GM12878 (cell line): ENCODE measurements around the gene CPNE5. TPM values are rescaled to one million over a fixed set of nuclear protein-coding genes. Genes with fewer than 3 reads are reported as not detected.

Experiments
- ATAC-seq: fragments of 200-7000 bp; cut with Tn5 transposase; 3 replicates; pipeline ENCODE4 v1.9.1; 2020; ENCODE audit warnings: mild to moderate bottlenecking, moderate library complexity
- BruUV-seq: library from RNA; stranded (reverse); fragments of 400-500 nt; replicated peaks from 2 replicates; lab custom pipeline; 2021; lab: Mats Ljungman, UMichigan
- CTCF ChIA-PET: fragments of 300-600 bp; sonication (Branson Sonifier 250); formaldehyde crosslinking; extraction: SDS; loops from one replicate; lab custom pipeline; 2021; ENCODE audit warnings: inconsistent platforms; lab: Yijun Ruan, JAX
- POLR2A ChIA-PET: fragments of 350-600 bp; formaldehyde crosslinking; extraction: SDS; loops from one replicate; lab custom pipeline; 2021; ENCODE audit warnings: inconsistent platforms; lab: Charles Lee
- RAD21 ChIA-PET: fragments of 300-600 bp; sonication (Branson Sonifier 250); formaldehyde crosslinking; loops from one replicate; lab custom pipeline; 2023; ENCODE audit warnings: antibody characterized with exemption; ENCODE audit not compliant: unreplicated experiment; lab: Charles Lee
- SMC1A ChIA-PET: fragments of 300-600 bp; sonication (Branson Sonifier 250); formaldehyde crosslinking; loops from one replicate; lab custom pipeline; 2023; ENCODE audit not compliant: unreplicated experiment, uncharacterized antibody; lab: Charles Lee
- DNase-seq: peaks from one replicate; pipeline ENCODE4 v3.0.0-alpha.2; 2011; ENCODE audit warnings: low read depth, low spot score
- FAIRE-seq: peaks from 3 replicates; lab custom pipeline; 2011; peaks lifted over from hg19 to GRCh38; lab: Jason Lieb, UNC
- H2AFZ ChIP-seq: 2 replicates; pipeline ENCODE4 v1.6.0; 2011; ENCODE audit warnings: low read depth, low read length, control low read depth; ENCODE audit not compliant: control insufficient read depth
- H3K27ac ChIP-seq: 2 replicates; pipeline ENCODE4 v1.5.1; 2011; ENCODE audit warnings: control low read depth; ENCODE audit not compliant: control insufficient read depth, insufficient read depth
- H3K27me3 ChIP-seq, 2 experiments: replicated peaks in 1 of 2; 2 replicates each; pipeline versions ENCODE4 v1.6.0 to v1.6.1; 2011; ENCODE audit warnings: low read length in 1 of 2; ENCODE audit not compliant: control insufficient read depth in 2 of 2, insufficient read depth in 2 of 2
- H3K36me3 ChIP-seq, 2 experiments: 2 replicates each; pipeline ENCODE4 v1.5.1; 2011; ENCODE audit warnings: low read length in 1 of 2; ENCODE audit not compliant: control insufficient read depth in 2 of 2, insufficient read depth in 2 of 2
- H3K4me1 ChIP-seq: 2 replicates; pipeline ENCODE4 v1.6.1; 2011; ENCODE audit warnings: mild to moderate bottlenecking, low read length, moderate library complexity, mixed read lengths; ENCODE audit not compliant: control insufficient read depth, insufficient read depth
- H3K4me2 ChIP-seq: 2 replicates; pipeline ENCODE4 v1.6.0; 2011; ENCODE audit warnings: control low read depth; ENCODE audit not compliant: control insufficient read depth, insufficient read depth
- H3K4me3 ChIP-seq: fragments of 200-600 bp; sonication (generic); 2 replicates; pipeline ENCODE4 v1.5.1; 2016
- H3K79me2 ChIP-seq: 2 replicates; pipeline ENCODE4 v1.6.0; 2011; ENCODE audit warnings: low read length; ENCODE audit not compliant: control insufficient read depth, insufficient read depth
- H3K9ac ChIP-seq: 2 replicates; pipeline ENCODE4 v1.8.0; 2011; ENCODE audit warnings: low read length, control low read depth, mixed read lengths; ENCODE audit not compliant: control insufficient read depth, insufficient read depth
- H3K9me3 ChIP-seq: replicated peaks from 3 replicates; pipeline ENCODE4 v1.5.1; 2011; ENCODE audit warnings: mild to moderate bottlenecking, low read length; ENCODE audit not compliant: control insufficient read depth, insufficient read depth
- H4K20me1 ChIP-seq: 2 replicates; pipeline ENCODE4 v1.6.0; 2011; ENCODE audit not compliant: control insufficient read depth, insufficient read depth
- NFYA ChIP-seq: IDR thresholded peaks from 2 replicates; pipeline ENCODE4 v1.6.1; 2011; ENCODE audit warnings: low read depth, mild to moderate bottlenecking, low read length, improper control_type of control experiment, borderline replicate concordance
- POLR2AphosphoS2 ChIP-seq: IDR thresholded peaks from 2 replicates; pipeline ENCODE4 v1.6.1; 2011; ENCODE audit warnings: low read depth, mild to moderate bottlenecking, low read length, improper control_type of control experiment, moderate library complexity
- SPI1 ChIP-seq: IDR thresholded peaks from 2 replicates; pipeline ENCODE4 v1.6.1; 2011; ENCODE audit warnings: low read depth, mild to moderate bottlenecking, low read length, moderate library complexity, borderline replicate concordance; ENCODE audit not compliant: insufficient read depth
- SRF ChIP-seq, 2 experiments: IDR thresholded peaks; 2 replicates each; pipeline ENCODE4 v1.6.1; 2011; ENCODE audit warnings: low read depth in 2 of 2, low read length in 2 of 2, mild to moderate bottlenecking in 1 of 2, moderate library complexity in 1 of 2
- WGBS: methylation state at CpG from one replicate; pipeline ENCODE4 v1.1.6; 2016; ENCODE audit warnings: low lambda C conversion rate; ENCODE audit not compliant: insufficient replicate concordance, insufficient coverage; ENCODE audit errors: missing lambda C conversion rate; 5-methylcytosine and 5-hydroxymethylcytosine counted together
- in situ Hi-C: fragments of 300-500 bp; cut with MboI; formaldehyde crosslinking; loops from 9 replicates; pipeline ENCODE4 v1.14.3; 2018; ENCODE audit warnings: mixed read lengths
- intact Hi-C: fragments of 100-400 bp; cut with micrococcal nuclease; formaldehyde crosslinking; loops from one replicate; pipeline ENCODE4 v1.14.2; 2022; ENCODE audit not compliant: unreplicated experiment
- polyA plus RNA-seq, 11 experiments: library from polyadenylated mRNA; depleted of rRNA in 4 of 11; unstranded in 6 of 11; stranded (reverse) in 5 of 11; fragments of >200 nt; fragmentation: Nextera tagmentation in 4 of 11; fragmentation: Illumina TruSeq in 1 of 11; extraction: Ambion mirVana in 4 of 11; extraction: Trizol in 1 of 11; gene quantifications; 1 replicate in 1 of 11; 2 replicates in 10 of 11; pipeline versions ENCODE4 v1.2.1 to v1.2.3, GENCODE V29; 2011 to 2016; ENCODE audit warnings: inconsistent platforms in 2 of 11, missing spikeins in 2 of 11, low read depth in 1 of 11
- total RNA-seq, 4 experiments: library from RNA; depleted of rRNA in 3 of 4; stranded (reverse); fragments of >200 nt in 3 of 4; fragmentation: Illumina TruSeq in 1 of 4; extraction: Trizol in 1 of 4; gene quantifications; 2 replicates each; pipeline versions ENCODE4 v1.2.1 to v1.2.3, GENCODE V29; 2013 to 2021

The CPNE5 gene
- total and polyA plus RNA-seq, 10 of the 15 experiments (the other 5 are each of a cell fraction or from before 2014, with no cell fraction given) = 2.4 to 39.1 (median 18.2) TPM

- intact Hi-C loops = no loop called here
- no TSS peak for BruUV-seq
- FAIRE-seq = no peak
Observed at GRCh38 chr6:36803908-36804307, 35.3 kb downstream of the CPNE5 start.

GRCh38 chr6:36803482-36803881 lies 35.8 kb downstream of the CPNE5 start:
- H4K20me1 ChIP-seq = no peaks in the 10 kb centered on the region
- 90% methylated on average over 6 of the region's 6 CpGs for WGBS
- DNase-seq = no peak
- no peak overlapping the region for H2AFZ ChIP-seq
- in situ Hi-C loops = no loop called here
- H3K79me2 ChIP-seq = no peaks in the 10 kb centered on the region
- POLR2A ChIA-PET = interaction anchor here (0.6 kb wide), 1 partner anchor 49 kb away, joined by 3 read pairs; no protein-coding TSS in a partner anchor
- intact Hi-C loops = no loop called here
- CTCF ChIA-PET = interaction anchor here (1.7 kb wide), 1 partner anchor 48 kb away, joined by 4 read pairs; no protein-coding TSS in a partner anchor
- TF ChIP-seq SPI1 (no peak), SRF (IDR thresholded peaks at IDR 0.05; ENCODE audit: low read depth in 2 of 2, low read length in 2 of 2) (no peak)
- H3K4me2 ChIP-seq = no peak overlapping the region
- BruUV-seq = no TSS peak
- H3K9ac ChIP-seq = no peak overlapping the region
- SMC1A ChIA-PET = no interaction called here
- no peaks in the 10 kb centered on the region for H3K4me1 ChIP-seq
- H3K9me3 ChIP-seq = no peaks in the 10 kb centered on the region
- H3K4me3 ChIP-seq = no peak overlapping the region
- H3K36me3 ChIP-seq = no peaks in the 10 kb centered on the region
- no peak overlapping the region for H3K27ac ChIP-seq
- RAD21 ChIA-PET = no interaction called here
- H3K27me3 ChIP-seq = no peaks in the 10 kb centered on the region; a peak in 2 of 4 replicates
- no peak for FAIRE-seq
- no peak for ATAC-seq

More at GRCh38 chr6:36803908-36804307, 35.3 kb downstream of the CPNE5 start:
- no peaks in the 10 kb centered on the region for H3K36me3 ChIP-seq
- H4K20me1 ChIP-seq = no peaks in the 10 kb centered on the region
- RAD21 ChIA-PET = no interaction called here
- H3K79me2 ChIP-seq = no peaks in the 10 kb centered on the region
- POLR2A ChIA-PET = interaction anchor here (0.6 kb wide), 1 partner anchor 50 kb away, joined by 3 read pairs; no protein-coding TSS in a partner anchor
- SMC1A ChIA-PET = no interaction called here
- DNase-seq = no peak
- H3K4me1 ChIP-seq = no peaks in the 10 kb centered on the region
- WGBS = 4% methylated on average over 1 of the region's 1 CpG
- CTCF ChIA-PET = interaction anchor here (1.7 kb wide), 1 partner anchor 47 kb away, joined by 4 read pairs; no protein-coding TSS in a partner anchor
- no peaks in the 10 kb centered on the region for H3K9me3 ChIP-seq
- no peak overlapping the region for H2AFZ ChIP-seq
- H3K4me3 ChIP-seq = no peak overlapping the region
- H3K4me2 ChIP-seq = no peak overlapping the region
- ATAC-seq = no peak
- H3K9ac ChIP-seq = no peak overlapping the region
- in situ Hi-C loops = no loop called here
- H3K27ac ChIP-seq = no peak overlapping the region
- no peaks in the 10 kb centered on the region; a peak in 2 of 4 replicates for H3K27me3 ChIP-seq
- no peak for TF ChIP-seq POLR2AphosphoS2
- TF ChIP-seq NFYA = no peak
